ENCODE results near the gene MAP6D1. TPM values are rescaled to one million over a fixed set of nuclear protein-coding genes. Genes with fewer than 3 reads are reported as not detected.

The MAP6D1 gene
- total and polyA plus RNA-seq, 9 of the 15 experiments (the other 6 are each of a cell fraction or from before 2014, with no cell fraction given) = 0.16 to 1.5 (median 0.44) TPM; not detected in 3

DNA sequence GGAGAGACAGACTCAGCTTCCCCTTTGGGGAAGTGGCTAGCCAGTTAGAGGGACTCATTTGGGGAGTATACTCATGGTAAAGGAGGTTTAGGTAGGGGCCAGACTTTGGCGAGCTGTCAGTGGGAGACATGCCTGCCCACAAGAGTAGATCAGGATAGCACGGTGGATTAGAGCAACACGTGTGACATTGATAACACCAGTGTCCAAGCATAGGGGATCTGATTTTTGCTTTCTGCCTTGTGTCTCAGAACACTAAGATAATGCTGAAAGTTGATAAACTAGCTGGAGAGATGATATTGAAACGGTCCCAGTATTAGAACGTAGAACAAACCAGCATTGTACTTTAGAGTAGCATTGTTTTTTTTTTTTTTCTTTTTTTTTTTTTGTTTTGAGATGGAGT, 25.9 kb downstream of the MAP6D1 start:
- BruUV-seq (replicated peaks) = no TSS peak
- H3K4me3 ChIP-seq = no peak overlapping the region
- no peak overlapping the region for H3K4me2 ChIP-seq (ENCODE audit: insufficient read depth, low read length)
- H3K9me1 ChIP-seq (ENCODE audit: control insufficient read depth, insufficient read depth, low read length) = no peaks in the 10 kb centered on the region
- no peak overlapping the region for H3K27ac ChIP-seq (ENCODE audit: extremely low read depth, low read depth, low read length)
- H3K36me3 ChIP-seq (ENCODE audit: control insufficient read depth, insufficient read depth, low read length) = peaks cover 68% of the 10 kb centered on the region
- no peaks in the 10 kb centered on the region for H3K9me3 ChIP-seq (replicated peaks; ENCODE audit: control insufficient read depth, insufficient read depth, low read depth, low read length)
- ATAC-seq (peak; percentile 49), DNase-seq (ENCODE audit: extremely low read depth in 1 of 4, low spot score in 3 of 4) (peak in 1 of 4 experiments; percentile 21), FAIRE-seq (no peak)
- POLR2A ChIA-PET = no interaction called here
- no peaks in the 10 kb centered on the region; a peak in 2 of 5 replicates for H3K4me1 ChIP-seq (replicated peaks in 1 of 2; ENCODE audit: control insufficient read depth in 2 of 2, insufficient read depth in 2 of 2, low read length in 2 of 2)
- no peaks in the 10 kb centered on the region for H3K27me3 ChIP-seq (ENCODE audit: control insufficient read depth in 2 of 2, insufficient read depth in 2 of 2, low read length in 2 of 2)
- H3K79me2 ChIP-seq (ENCODE audit: control insufficient read depth, insufficient read depth, low read length) = no peaks in the 10 kb centered on the region
- CTCF ChIA-PET (ENCODE audit: low intra/inter-chr PET ratio) = no interaction called here
- TF ChIP-seq CBFA2T2 (conservative IDR thresholded peaks at IDR 0.05) (0 out of 2 replicates have a peak, but pooled peaks have one; percentile 3), CBFA2T3 (IDR thresholded peaks at IDR 0.05) (peak; percentile 24; the same call in 1 of the 2 replicates), ZNF57 (CRISPR knock-in tag; IDR thresholded peaks at IDR 0.05) (no peak)
- H2AFZ ChIP-seq (ENCODE audit: low read depth, low read length) = no peak overlapping the region
- 10% methylated on average over 5 of the region's 5 CpGs for WGBS (ENCODE audit: insufficient coverage, low coverage, missing lambda C conversion rate)
- intact Hi-C loops (cut with micrococcal nuclease) (no loop called here), in situ Hi-C loops (cut with MboI) (no loop called here)
- H3K9ac ChIP-seq (ENCODE audit: insufficient read depth in 1 of 2, low read depth in 2 of 2, low read length in 2 of 2) = no peak overlapping the region; a peak in 1 of 4 replicates
- no peaks in the 10 kb centered on the region; the same call in 1 of the 2 replicates for H4K20me1 ChIP-seq (replicated peaks; ENCODE audit: control insufficient read depth, insufficient read depth, low read length)

DNA sequence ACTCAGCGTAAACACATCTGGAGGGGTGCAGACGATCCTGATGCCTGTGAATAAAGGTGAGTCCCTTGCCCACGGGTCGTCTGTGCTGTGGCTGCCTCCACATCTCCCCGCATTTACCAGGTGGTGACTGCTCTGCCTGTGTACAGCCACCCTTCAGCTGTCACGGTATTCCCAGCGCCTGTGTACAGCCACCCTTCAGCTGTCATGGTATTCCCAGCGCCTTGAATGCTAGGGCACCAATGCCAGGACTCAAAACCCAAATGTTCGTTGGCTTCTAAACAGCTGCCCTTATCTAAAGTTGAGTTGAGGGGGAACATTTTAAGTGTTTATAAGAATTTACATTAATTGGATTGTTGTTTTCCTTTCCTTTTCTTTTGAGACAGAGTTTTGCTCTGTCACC, 27.4 kb downstream of the MAP6D1 start:
- Histone ChIP-seq H3K4me2 (ENCODE audit: insufficient read depth, low read length) (no peak overlapping the region), H3K9me3 (replicated peaks; ENCODE audit: control insufficient read depth, insufficient read depth, low read depth, low read length) (no peaks in the 10 kb centered on the region), H2AFZ (ENCODE audit: low read depth, low read length) (no peak overlapping the region), H3K79me2 (ENCODE audit: control insufficient read depth, insufficient read depth, low read length) (no peaks in the 10 kb centered on the region), H3K36me3 (ENCODE audit: control insufficient read depth, insufficient read depth, low read length) (peaks cover 68% of the 10 kb centered on the region), H3K4me3 (no peak overlapping the region), H3K4me1 (replicated peaks in 1 of 2; ENCODE audit: control insufficient read depth in 2 of 2, insufficient read depth in 2 of 2, low read length in 2 of 2) (no peaks in the 10 kb centered on the region; a peak in 2 of 5 replicates), H4K20me1 (replicated peaks; ENCODE audit: control insufficient read depth, insufficient read depth, low read length) (no peaks in the 10 kb centered on the region; the same call in 1 of the 2 replicates), H3K27ac (ENCODE audit: extremely low read depth, low read depth, low read length) (no peak overlapping the region), H3K9me1 (ENCODE audit: control insufficient read depth, insufficient read depth, low read length) (no peaks in the 10 kb centered on the region), H3K9ac (ENCODE audit: insufficient read depth in 1 of 2, low read depth in 2 of 2, low read length in 2 of 2) (no peak overlapping the region), H3K27me3 (ENCODE audit: control insufficient read depth in 2 of 2, insufficient read depth in 2 of 2, low read length in 2 of 2) (no peaks in the 10 kb centered on the region)
- intact Hi-C loops (cut with micrococcal nuclease) = no loop called here
- in situ Hi-C loops (cut with MboI) = no loop called here
- POLR2A ChIA-PET = interaction anchor here (1.1 to 1.2 kb wide), 2 partner anchors 9 to 10 kb away, joined by 4 to 6 read pairs; no protein-coding TSS in a partner anchor
- CTCF ChIA-PET (ENCODE audit: low intra/inter-chr PET ratio) = no interaction called here
- DNase-seq (ENCODE audit: extremely low read depth in 1 of 4, low spot score in 3 of 4) (no peak), ATAC-seq (no peak), FAIRE-seq (no peak)
- BruUV-seq (replicated peaks) = no TSS peak
- 89% methylated on average over 9 of the region's 9 CpGs for WGBS (ENCODE audit: insufficient coverage, low coverage, missing lambda C conversion rate)
- no peak for TF ChIP-seq GABPB2 (CRISPR knock-in tag; conservative IDR thresholded peaks at IDR 0.05)
